ENCODE measurements around the gene OXNAD1. TPM values are rescaled to one million over a fixed set of nuclear protein-coding genes. Genes with fewer than 3 reads are reported as not detected.

The OXNAD1 gene
- total RNA-seq, 1 experiment from 2014 or later = 23.7 TPM

- H2BK120ac ChIP-seq (ENCODE audit: low read depth, low read length, poor library complexity, severe bottlenecking) = no peak overlapping the region
- Mint-ChIP-seq H3K4me3 (no peak overlapping the region), H3K4me1 (peaks cover 7 to 17% of the 10 kb centered on the region in 2 experiments), H3K36me3 (ENCODE audit: insufficient read depth in 1 of 3, low read depth in 3 of 3) (peaks cover 35 to 53% (median 52%) of the 10 kb centered on the region in 3 experiments), H3K27ac (no peak overlapping the region), H3K9me3 (peaks cover 13% of the 10 kb centered on the region in 2 experiments), H3K27me3 (ENCODE audit: low read depth) (no peaks in the 10 kb centered on the region; the same call in 1 of the 2 replicates)
- H2AK5ac ChIP-seq (ENCODE audit: insufficient read length, low read length) = no peak overlapping the region
- TF ChIP-seq CTCF (conservative IDR thresholded peaks at IDR 0.05) = no peak
- H3K4me2 ChIP-seq (ENCODE audit: insufficient read depth, insufficient read length, low read length) = no peak overlapping the region
- no peaks in the 10 kb centered on the region for H3K27me3 ChIP-seq (ENCODE audit: insufficient read depth, low read length)
- H3T11ph ChIP-seq (ENCODE audit: low read length) = no peak overlapping the region
- no peak overlapping the region for H4K91ac ChIP-seq (ENCODE audit: insufficient read length, low read depth, low read length)
- no peak overlapping the region for H2BK12ac ChIP-seq (ENCODE audit: insufficient read length, low read depth, low read length)
- peaks cover 3% of the 10 kb centered on the region; the same call in 1 of the 2 replicates for H3K4me1 ChIP-seq (ENCODE audit: insufficient read depth, low read length)
- H2BK15ac ChIP-seq (ENCODE audit: low read depth, low read length) = no peak overlapping the region
- no peak overlapping the region for H3K18ac ChIP-seq (ENCODE audit: insufficient read length, low read depth, low read length)
- no peaks in the 10 kb centered on the region for H4K20me1 ChIP-seq (ENCODE audit: control insufficient read depth, insufficient read depth, insufficient read length)
- no peak overlapping the region for H2BK20ac ChIP-seq (ENCODE audit: low read depth, low read length, poor library complexity, severe bottlenecking)
- H3K9me3 ChIP-seq (ENCODE audit: control insufficient read depth, low read depth, low read length) = no peaks in the 10 kb centered on the region
- H3K56ac ChIP-seq (ENCODE audit: insufficient read length, low read depth, low read length) = no peak overlapping the region
- no peak overlapping the region for H3K14ac ChIP-seq (ENCODE audit: insufficient read depth, low read length)
- no peaks in the 10 kb centered on the region for H3K23me2 ChIP-seq (ENCODE audit: insufficient read length, low read depth, low read length, poor library complexity, severe bottlenecking)
- H3K4ac ChIP-seq (ENCODE audit: low read depth, low read length) = no peak overlapping the region
- H4K5ac ChIP-seq (ENCODE audit: insufficient read length, low read depth, low read length) = no peak overlapping the region
- no CpG with 5 or more reads among the region's 4 CpGs for WGBS (ENCODE audit: extremely low coverage, insufficient read length, low lambda C conversion rate)
- no peak overlapping the region for H4K8ac ChIP-seq (replicated peaks; ENCODE audit: insufficient read length, low read depth, low read length)
- H3K79me2 ChIP-seq (ENCODE audit: insufficient read depth, low read length) = no peaks in the 10 kb centered on the region
- no peak overlapping the region for H2BK5ac ChIP-seq (ENCODE audit: insufficient read length, low read length)
- H3K27ac ChIP-seq (ENCODE audit: insufficient read length, low read depth, low read length) = no peak overlapping the region
- DNase-seq = no peak
- no peak overlapping the region for H2AFZ ChIP-seq (ENCODE audit: low read length)
- no peaks in the 10 kb centered on the region for H3K79me1 ChIP-seq (ENCODE audit: insufficient read depth, low read depth, low read length, poor library complexity, severe bottlenecking)
- no peak overlapping the region for H3K9ac ChIP-seq (ENCODE audit: extremely low read depth, insufficient read length, low read length)
- H3K23ac ChIP-seq (ENCODE audit: insufficient read length, low read depth, low read length) = no peak overlapping the region
Observed at GRCh38 chr3:16330351-16330750, 65.3 kb downstream of the OXNAD1 start.
